ENCODE measurements around the gene MXRA8.

DNA sequence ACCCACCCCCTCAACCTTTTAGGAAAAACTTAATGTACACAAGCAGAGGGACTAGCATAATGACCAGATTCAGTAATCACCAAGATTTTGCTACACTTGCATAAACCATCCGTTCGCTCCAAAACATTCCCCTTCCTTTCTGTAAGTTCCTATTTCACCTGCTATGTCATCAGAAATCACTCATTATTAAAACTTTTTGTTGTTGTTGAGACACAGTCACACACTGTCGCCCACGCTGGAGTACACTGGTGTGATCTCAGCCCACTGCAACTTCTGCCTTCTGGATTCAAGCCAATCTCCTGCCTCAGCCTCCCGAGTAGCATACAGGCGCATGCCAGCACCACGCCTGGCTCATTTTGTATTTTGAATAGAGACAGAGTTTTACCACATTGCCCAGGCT lies 45.3 kb upstream of the MXRA8 start:
- TF ChIP-seq, protein P1, sequence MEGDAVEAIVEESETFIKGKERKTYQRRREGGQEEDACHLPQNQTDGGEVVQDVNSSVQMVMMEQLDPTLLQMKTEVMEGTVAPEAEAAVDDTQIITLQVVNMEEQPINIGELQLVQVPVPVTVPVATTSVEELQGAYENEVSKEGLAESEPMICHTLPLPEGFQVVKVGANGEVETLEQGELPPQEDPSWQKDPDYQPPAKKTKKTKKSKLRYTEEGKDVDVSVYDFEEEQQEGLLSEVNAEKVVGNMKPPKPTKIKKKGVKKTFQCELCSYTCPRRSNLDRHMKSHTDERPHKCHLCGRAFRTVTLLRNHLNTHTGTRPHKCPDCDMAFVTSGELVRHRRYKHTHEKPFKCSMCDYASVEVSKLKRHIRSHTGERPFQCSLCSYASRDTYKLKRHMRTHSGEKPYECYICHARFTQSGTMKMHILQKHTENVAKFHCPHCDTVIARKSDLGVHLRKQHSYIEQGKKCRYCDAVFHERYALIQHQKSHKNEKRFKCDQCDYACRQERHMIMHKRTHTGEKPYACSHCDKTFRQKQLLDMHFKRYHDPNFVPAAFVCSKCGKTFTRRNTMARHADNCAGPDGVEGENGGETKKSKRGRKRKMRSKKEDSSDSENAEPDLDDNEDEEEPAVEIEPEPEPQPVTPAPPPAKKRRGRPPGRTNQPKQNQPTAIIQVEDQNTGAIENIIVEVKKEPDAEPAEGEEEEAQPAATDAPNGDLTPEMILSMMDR (IDR thresholded peaks at IDR 0.05): no peak
- TF ChIP-seq POLR2A (IDR thresholded peaks at IDR 0.05) (no peak), POLR2AphosphoS5 (IDR thresholded peaks at IDR 0.05; ENCODE audit: insufficient read depth in 1 of 2, low read depth in 1 of 2) (no peak)

Data from vagina (tissue), 2 donors.